Activated CD8-positive, alpha-beta memory T cell treated with anti-CD3 and anti-CD28 coated beads, Interleukin-2, amount 10 ng/mL, durations not matched to agents 7 days and 5 days (primary cell): ENCODE measurements around the gene TLX1. TPM values are rescaled to one million over a fixed set of nuclear protein-coding genes. Genes with fewer than 3 reads are reported as not detected.
A peak's percentile ranks its signal among the peaks of the same experiment; 100 is the strongest.
"Not testable (repeated sequence)": the region's sequence is repeated elsewhere in the genome, so short reads cannot be mapped to it uniquely, and the experiment has no call there.

Source experiments
- ATAC-seq: fragments of 150-1000 bp; cut with Tn5 transposase; one replicate; pipeline ENCODE4 v1.10.0; 2021; ENCODE audit warnings: moderate library complexity
- CTCF ChIA-PET: fragments of 350-600 bp; sonication (Branson Sonifier 250); formaldehyde crosslinking; loops from one replicate; lab custom pipeline; 2021; ENCODE audit warnings: antibody characterized with exemption; lab: Charles Lee
- DNase-seq: peaks from one replicate; pipeline ENCODE4 v3.0.0-alpha.2; 2020
- H3K27ac Mint-ChIP-seq: one replicate; pipeline ENCODE4 v1.8.0; 2021; ENCODE audit warnings: mild to moderate bottlenecking, mixed read lengths
- H3K27me3 Mint-ChIP-seq: one replicate; pipeline ENCODE4 v1.8.0; 2021; ENCODE audit warnings: mixed read lengths
- H3K36me3 Mint-ChIP-seq: one replicate; pipeline ENCODE4 v1.8.0; 2021; ENCODE audit warnings: mild to moderate bottlenecking, mixed read lengths
- H3K4me1 Mint-ChIP-seq: one replicate; pipeline ENCODE4 v1.8.0; 2021; ENCODE audit warnings: mixed read lengths
- H3K4me3 Mint-ChIP-seq: one replicate; pipeline ENCODE4 v1.8.0; 2021; ENCODE audit warnings: mild to moderate bottlenecking, moderate library complexity, mixed read lengths
- H3K9me3 Mint-ChIP-seq: one replicate; pipeline ENCODE4 v1.8.0; 2022; ENCODE audit warnings: low read depth, mixed read lengths
- total RNA-seq, 2 experiments: library from RNA; stranded (reverse); gene quantifications; one replicate each; pipeline ENCODE4 v1.2.3, GENCODE V29; 2021

Gene TLX1
- total RNA-seq, 2 experiments from 2014 or later, result not detected

- Mint-ChIP-seq H3K27ac (no peak overlapping the region), H3K4me3 (no peak overlapping the region), H3K27me3 (peaks cover 96% of the 10 kb centered on the region), H3K4me1 (peaks cover 10% of the 10 kb centered on the region), H3K9me3 (no peaks in the 10 kb centered on the region), H3K36me3 (no peaks in the 10 kb centered on the region)
- DNase-seq (no peak), ATAC-seq (no peak)
- CTCF ChIA-PET, result interaction anchor here (1.1 to 7.8 kb wide), 33 partner anchors 11 to 339 kb away, joined by 3 to 358 read pairs (median 12); partner anchors contain the start of genes KAZALD1, PDZD7 and SFXN3
These were observed 10.0 kb downstream of the TLX1 start for GRCh38 chr10:101140950-101141615.

DNA sequence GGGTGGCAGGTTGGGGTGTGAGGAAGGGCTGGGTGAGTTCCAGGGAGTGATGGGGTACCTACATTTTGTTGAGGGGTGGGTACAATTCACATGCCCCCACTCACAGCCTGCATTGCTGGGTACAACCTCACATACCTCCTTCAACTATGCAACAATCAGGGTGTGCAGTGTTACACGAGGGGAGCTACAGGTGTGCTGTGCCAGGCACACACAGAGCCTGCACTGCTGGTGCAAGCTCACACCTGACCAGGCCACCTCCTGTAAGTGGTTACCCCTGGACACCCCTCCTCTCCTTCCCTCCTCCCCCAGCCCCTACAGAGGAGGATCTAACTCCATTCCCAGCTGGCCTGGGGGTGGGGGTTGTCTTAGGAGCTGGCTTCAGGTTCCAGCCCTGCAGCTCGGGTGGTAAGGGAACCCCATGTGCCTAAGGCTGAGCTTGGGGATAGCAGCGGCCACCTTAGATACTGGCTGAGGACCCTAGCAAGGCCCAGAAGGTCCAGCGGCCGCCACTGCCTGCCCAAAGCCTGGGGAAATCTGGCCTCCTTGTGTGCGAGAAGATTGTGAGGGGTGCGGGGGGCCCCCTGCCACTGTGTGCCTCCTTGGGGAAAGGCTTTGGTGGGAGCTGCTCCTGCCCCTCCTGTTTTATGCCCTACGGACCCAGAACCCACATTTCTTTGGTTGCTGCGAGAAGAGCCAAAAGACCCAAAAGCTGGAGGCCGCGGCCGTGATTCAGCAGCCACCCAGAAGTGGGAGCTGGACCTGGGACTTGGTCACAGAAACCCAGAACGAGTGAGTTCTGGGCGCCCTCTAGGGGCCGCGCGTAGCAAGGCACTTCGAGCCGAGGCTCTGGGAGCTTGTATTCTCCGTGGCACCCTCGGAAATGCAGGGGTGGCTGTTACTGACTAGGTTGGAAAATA is 10.8 kb downstream of the TLX1 start:
- Mint-ChIP-seq H3K36me3 (no peaks in the 10 kb centered on the region), H3K27ac (no peak overlapping the region), H3K4me3 (no peak overlapping the region), H3K9me3 (no peaks in the 10 kb centered on the region), H3K4me1 (peaks cover 10% of the 10 kb centered on the region), H3K27me3 (peaks cover 96% of the 10 kb centered on the region)
- ATAC-seq (peak; percentile 93), DNase-seq (peak; percentile 84)
- CTCF ChIA-PET, result interaction anchor here (0.6 to 7.8 kb wide), 63 partner anchors 8 to 563 kb away, joined by 3 to 358 read pairs (median 5); partner anchors contain the start of genes KAZALD1, PDZD7, SFXN3 and TLX1

GRCh38 chr10:101142533-101143344 is 11.6 kb downstream of the TLX1 start:
- H3K27ac Mint-ChIP-seq, result no peak overlapping the region

DNA sequence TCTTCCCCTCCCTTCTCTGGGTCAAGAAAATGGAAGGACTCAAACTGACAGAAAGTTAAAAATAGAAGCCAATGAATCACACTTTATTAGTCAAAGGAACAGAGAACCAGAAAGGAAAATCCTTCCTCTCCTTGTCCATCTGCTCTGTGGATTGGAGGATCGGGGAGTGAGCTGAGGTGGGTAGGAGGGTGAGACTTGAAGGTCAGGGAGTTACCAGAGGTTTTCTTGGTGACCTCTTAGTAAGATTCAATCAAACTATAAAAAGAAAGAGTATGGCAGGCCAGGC is 12.2 kb downstream of the TLX1 start:
- Mint-ChIP-seq H3K9me3 (no peaks in the 10 kb centered on the region), H3K4me1 (peaks cover 7% of the 10 kb centered on the region), H3K27me3 (peaks cover 95% of the 10 kb centered on the region), H3K4me3 (no peak overlapping the region), H3K27ac (no peak overlapping the region), H3K36me3 (no peaks in the 10 kb centered on the region)
- CTCF ChIA-PET, result interaction anchor here (0.5 to 7.8 kb wide), 16 partner anchors 9 to 601 kb away, joined by 3 to 358 read pairs (median 14); partner anchors contain the start of genes PDZD7 and SFXN3
- ATAC-seq (no peak), DNase-seq (no peak)

More at GRCh38 chr10:101142533-101143344, 11.6 kb downstream of the TLX1 start:
- Mint-ChIP-seq H3K27me3 (peaks cover 96% of the 10 kb centered on the region), H3K4me3 (no peak overlapping the region), H3K9me3 (no peaks in the 10 kb centered on the region), H3K36me3 (no peaks in the 10 kb centered on the region), H3K4me1 (peaks cover 10% of the 10 kb centered on the region)
- CTCF ChIA-PET, result interaction anchor here (0.5 to 7.8 kb wide), 62 partner anchors 9 to 562 kb away, joined by 3 to 358 read pairs (median 6); partner anchors contain the start of genes KAZALD1, PDZD7, SFXN3 and TLX1
- ATAC-seq (peak; percentile 20), DNase-seq (no peak)

GRCh38 chr10:101144053-101144452 is 13.0 kb downstream of the TLX1 start:
- Mint-ChIP-seq H3K9me3 (no peaks in the 10 kb centered on the region), H3K27ac (no peak overlapping the region), H3K27me3 (peaks cover 93% of the 10 kb centered on the region), H3K4me3 (no peak overlapping the region), H3K36me3 (no peaks in the 10 kb centered on the region), H3K4me1 (peaks cover 2% of the 10 kb centered on the region)
- DNase-seq, result no peak
- CTCF ChIA-PET, result interaction anchor here (0.7 to 7.8 kb wide), 4 partner anchors 18 to 600 kb away, joined by 3 to 358 read pairs (median 66); no protein-coding TSS in a partner anchor
- no peak for ATAC-seq

- DNase-seq (no peak), ATAC-seq (no peak)
- H3K4me3 Mint-ChIP-seq, result no peak overlapping the region
- CTCF ChIA-PET, result interaction anchor here (7.8 kb wide), 1 partner anchor 48 kb away, joined by 358 read pairs; no protein-coding TSS in a partner anchor
- peaks cover 94% of the 10 kb centered on the region for H3K27me3 Mint-ChIP-seq
- H3K4me1 Mint-ChIP-seq, result peaks cover 2% of the 10 kb centered on the region
- no peaks in the 10 kb centered on the region for H3K36me3 Mint-ChIP-seq
- H3K27ac Mint-ChIP-seq, result no peak overlapping the region
- no peaks in the 10 kb centered on the region for H3K9me3 Mint-ChIP-seq
These were observed 14.0 kb downstream of the TLX1 start for GRCh38 chr10:101145145-101145544.

- peaks cover 95% of the 10 kb centered on the region for H3K27me3 Mint-ChIP-seq
- no peaks in the 10 kb centered on the region for H3K9me3 Mint-ChIP-seq
- no peaks in the 10 kb centered on the region for H3K36me3 Mint-ChIP-seq
- no peak overlapping the region for H3K4me3 Mint-ChIP-seq
- ATAC-seq (no peak), DNase-seq (no peak)
- peaks cover 2% of the 10 kb centered on the region for H3K4me1 Mint-ChIP-seq
- H3K27ac Mint-ChIP-seq, result no peak overlapping the region
- CTCF ChIA-PET, result interaction anchor here (1.0 to 2.3 kb wide), 2 partner anchors 16 to 96 kb away, joined by 3 to 11 read pairs; no protein-coding TSS in a partner anchor
These were observed 14.8 kb downstream of the TLX1 start for GRCh38 chr10:101145750-101146391.

- Mint-ChIP-seq H3K4me1 (peaks cover 2% of the 10 kb centered on the region), H3K9me3 (no peaks in the 10 kb centered on the region), H3K4me3 (no peak overlapping the region), H3K27me3 (peaks cover 94% of the 10 kb centered on the region), H3K27ac (no peak overlapping the region), H3K36me3 (no peaks in the 10 kb centered on the region)
- DNase-seq (no peak), ATAC-seq (no peak)
- CTCF ChIA-PET, result interaction anchor here (1.0 to 2.3 kb wide), 4 partner anchors 15 to 128 kb away, joined by 3 to 11 read pairs (median 3); no protein-coding TSS in a partner anchor
These were observed 15.5 kb downstream of the TLX1 start for GRCh38 chr10:101146392-101147251.

- H3K4me1 Mint-ChIP-seq, result no peaks in the 10 kb centered on the region
These were observed 20.3 kb downstream of the TLX1 start for GRCh38 chr10:101151395-101151794.

GRCh38 chr10:101152316-101152715 is 21.2 kb downstream of the TLX1 start:
- no peaks in the 10 kb centered on the region for H3K4me1 Mint-ChIP-seq
- ATAC-seq, result no peak
- CTCF ChIA-PET, result interaction anchor here (0.5 to 3.1 kb wide), 7 partner anchors 9 to 93 kb away, joined by 3 to 25 read pairs (median 3); no protein-coding TSS in a partner anchor
- H3K9me3 Mint-ChIP-seq, result no peaks in the 10 kb centered on the region
- no peak for DNase-seq
- H3K27ac Mint-ChIP-seq, result no peak overlapping the region
- H3K36me3 Mint-ChIP-seq, result no peaks in the 10 kb centered on the region
- peaks cover 74% of the 10 kb centered on the region for H3K27me3 Mint-ChIP-seq
- no peak overlapping the region for H3K4me3 Mint-ChIP-seq

More at GRCh38 chr10:101151395-101151794, 20.3 kb downstream of the TLX1 start:
- H3K4me3 Mint-ChIP-seq, result no peak overlapping the region
- CTCF ChIA-PET, result interaction anchor here (1.2 to 3.1 kb wide), 6 partner anchors 9 to 92 kb away, joined by 3 to 25 read pairs (median 6); no protein-coding TSS in a partner anchor
- peaks cover 76% of the 10 kb centered on the region for H3K27me3 Mint-ChIP-seq
- ATAC-seq (no peak), DNase-seq (no peak)
- H3K9me3 Mint-ChIP-seq, result no peaks in the 10 kb centered on the region
- H3K36me3 Mint-ChIP-seq, result no peaks in the 10 kb centered on the region
- H3K27ac Mint-ChIP-seq, result no peak overlapping the region

DNA sequence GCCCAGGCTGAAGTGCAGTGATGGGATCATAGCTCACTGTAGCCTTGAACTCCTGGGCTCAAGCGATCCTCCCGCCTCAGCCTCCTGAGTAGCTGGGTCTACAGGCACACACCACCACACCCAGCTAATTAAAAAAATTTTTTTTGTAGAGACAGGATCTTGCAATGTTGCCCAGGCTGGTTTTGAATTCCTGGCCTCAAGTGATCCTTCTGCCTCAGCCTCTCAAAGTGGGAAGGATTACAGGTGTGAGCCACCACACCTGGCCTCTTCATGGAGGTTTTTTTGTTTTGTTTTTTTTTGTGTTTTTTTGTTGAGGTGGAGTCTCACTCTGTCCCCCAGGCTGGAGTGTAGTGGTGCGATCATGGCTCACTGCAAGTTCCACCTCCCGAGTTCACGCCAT is 23.4 kb downstream of the TLX1 start:
- not testable (repeated sequence) for H3K4me1 Mint-ChIP-seq, H3K36me3 Mint-ChIP-seq, H3K9me3 Mint-ChIP-seq, DNase-seq, H3K27ac Mint-ChIP-seq, H3K4me3 Mint-ChIP-seq, ATAC-seq
- peaks cover 72% of the 10 kb centered on the region for H3K27me3 Mint-ChIP-seq
- CTCF ChIA-PET, result interaction anchor here (1.2 to 5.3 kb wide), 2 partner anchors 12 to 129 kb away, joined by 3 to 33 read pairs; no protein-coding TSS in a partner anchor
